ENCODE data around the gene TMBIM1. TPM values are rescaled to one million over a fixed set of nuclear protein-coding genes. Genes with fewer than 3 reads are reported as not detected.

The TMBIM1 gene
- total and polyA plus RNA-seq, 9 of the 15 experiments (the other 6 are each of a cell fraction or from before 2014, with no cell fraction given) = 14.2 to 105 (median 47.0) TPM

DNA sequence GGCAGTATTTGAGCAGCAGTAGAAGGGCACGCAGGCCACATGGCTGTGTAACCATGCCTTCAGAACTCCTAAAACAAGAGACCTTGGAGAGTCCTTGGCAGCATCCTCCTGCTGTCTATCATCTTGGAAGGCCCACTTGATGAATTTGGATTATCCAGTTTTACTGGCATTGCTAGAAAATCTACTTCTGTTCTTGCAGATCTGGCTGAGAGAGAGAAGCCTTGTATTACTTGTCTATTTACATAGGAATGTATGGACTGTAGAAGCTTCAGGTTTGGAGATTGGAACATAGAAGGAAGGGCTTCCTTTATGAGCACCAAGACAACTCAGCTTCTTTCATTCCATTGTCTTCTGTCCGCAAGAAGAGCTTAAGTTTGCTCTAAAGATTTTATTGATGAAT lies 47.6 kb downstream of the TMBIM1 start:
- CTCF ChIA-PET (ENCODE audit: low intra/inter-chr PET ratio) = no interaction called here
- FAIRE-seq = no peak

More for the DNA sequence above, 47.6 kb downstream of the TMBIM1 start:
- no peak overlapping the region for H3K27ac ChIP-seq (ENCODE audit: extremely low read depth, low read depth, low read length)
- no peaks in the 10 kb centered on the region for H3K4me1 ChIP-seq (replicated peaks in 1 of 2; ENCODE audit: control insufficient read depth in 2 of 2, insufficient read depth in 2 of 2, low read length in 2 of 2)
- WGBS (ENCODE audit: insufficient coverage, low coverage, missing lambda C conversion rate) = 100% methylated on average over 1 of the region's 2 CpGs
- H3K4me3 ChIP-seq = no peak overlapping the region
- H4K20me1 ChIP-seq (replicated peaks; ENCODE audit: control insufficient read depth, insufficient read depth, low read length) = no peaks in the 10 kb centered on the region
- H3K27me3 ChIP-seq (ENCODE audit: control insufficient read depth in 2 of 2, insufficient read depth in 2 of 2, low read length in 2 of 2) = no peaks in the 10 kb centered on the region
- no peak for DNase-seq (ENCODE audit: extremely low read depth in 1 of 4, low spot score in 3 of 4)
- no peak for ATAC-seq
- no peaks in the 10 kb centered on the region for H3K9me1 ChIP-seq (ENCODE audit: control insufficient read depth, insufficient read depth, low read length)
- TF ChIP-seq TARDBP (IDR thresholded peaks at IDR 0.05) (no peak), ZSCAN29 (IDR thresholded peaks at IDR 0.05) (no peak), HLTF (IDR thresholded peaks at IDR 0.05) (no peak), NFE2L1 (tag; IDR thresholded peaks at IDR 0.05; ENCODE audit: borderline replicate concordance, low read depth) (no peak), NR4A1 (CRISPR knock-in tag; IDR thresholded peaks at IDR 0.05) (no peak), NR4A1 (tag; IDR thresholded peaks at IDR 0.05) (no peak), ZNF561 (CRISPR knock-in tag; conservative IDR thresholded peaks at IDR 0.05) (no peak), EP400 (IDR thresholded peaks at IDR 0.05) (no peak), SP2 (IDR thresholded peaks at IDR 0.05; ENCODE audit: extremely low read depth, low read depth, low read length, poor library complexity, severe bottlenecking) (no peak), KAT8 (IDR thresholded peaks at IDR 0.05; ENCODE audit: low read depth) (no peak), ZFP1 (CRISPR knock-in tag; IDR thresholded peaks at IDR 0.05) (no peak), SMARCE1 (IDR thresholded peaks at IDR 0.05) (no peak), CBX5 (IDR thresholded peaks at IDR 0.05; ENCODE audit: borderline replicate concordance, low read depth) (no peak)
- TF ChIP-seq, protein P1, sequence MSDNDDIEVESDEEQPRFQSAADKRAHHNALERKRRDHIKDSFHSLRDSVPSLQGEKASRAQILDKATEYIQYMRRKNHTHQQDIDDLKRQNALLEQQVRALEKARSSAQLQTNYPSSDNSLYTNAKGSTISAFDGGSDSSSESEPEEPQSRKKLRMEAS (CRISPR knock-in tag; IDR thresholded peaks at IDR 0.05) = no peak
- TF ChIP-seq, protein P2, sequence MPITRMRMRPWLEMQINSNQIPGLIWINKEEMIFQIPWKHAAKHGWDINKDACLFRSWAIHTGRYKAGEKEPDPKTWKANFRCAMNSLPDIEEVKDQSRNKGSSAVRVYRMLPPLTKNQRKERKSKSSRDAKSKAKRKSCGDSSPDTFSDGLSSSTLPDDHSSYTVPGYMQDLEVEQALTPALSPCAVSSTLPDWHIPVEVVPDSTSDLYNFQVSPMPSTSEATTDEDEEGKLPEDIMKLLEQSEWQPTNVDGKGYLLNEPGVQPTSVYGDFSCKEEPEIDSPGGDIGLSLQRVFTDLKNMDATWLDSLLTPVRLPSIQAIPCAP (CRISPR knock-in tag; IDR thresholded peaks at IDR 0.05; ENCODE audit: borderline replicate concordance) = no peak
- TF ChIP-seq, protein P3, sequence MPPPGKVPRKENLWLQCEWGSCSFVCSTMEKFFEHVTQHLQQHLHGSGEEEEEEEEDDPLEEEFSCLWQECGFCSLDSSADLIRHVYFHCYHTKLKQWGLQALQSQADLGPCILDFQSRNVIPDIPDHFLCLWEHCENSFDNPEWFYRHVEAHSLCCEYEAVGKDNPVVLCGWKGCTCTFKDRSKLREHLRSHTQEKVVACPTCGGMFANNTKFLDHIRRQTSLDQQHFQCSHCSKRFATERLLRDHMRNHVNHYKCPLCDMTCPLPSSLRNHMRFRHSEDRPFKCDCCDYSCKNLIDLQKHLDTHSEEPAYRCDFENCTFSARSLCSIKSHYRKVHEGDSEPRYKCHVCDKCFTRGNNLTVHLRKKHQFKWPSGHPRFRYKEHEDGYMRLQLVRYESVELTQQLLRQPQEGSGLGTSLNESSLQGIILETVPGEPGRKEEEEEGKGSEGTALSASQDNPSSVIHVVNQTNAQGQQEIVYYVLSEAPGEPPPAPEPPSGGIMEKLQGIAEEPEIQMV (tag; conservative IDR thresholded peaks at IDR 0.05; ENCODE audit: low read depth) = no peak
- TF ChIP-seq, protein P4, sequence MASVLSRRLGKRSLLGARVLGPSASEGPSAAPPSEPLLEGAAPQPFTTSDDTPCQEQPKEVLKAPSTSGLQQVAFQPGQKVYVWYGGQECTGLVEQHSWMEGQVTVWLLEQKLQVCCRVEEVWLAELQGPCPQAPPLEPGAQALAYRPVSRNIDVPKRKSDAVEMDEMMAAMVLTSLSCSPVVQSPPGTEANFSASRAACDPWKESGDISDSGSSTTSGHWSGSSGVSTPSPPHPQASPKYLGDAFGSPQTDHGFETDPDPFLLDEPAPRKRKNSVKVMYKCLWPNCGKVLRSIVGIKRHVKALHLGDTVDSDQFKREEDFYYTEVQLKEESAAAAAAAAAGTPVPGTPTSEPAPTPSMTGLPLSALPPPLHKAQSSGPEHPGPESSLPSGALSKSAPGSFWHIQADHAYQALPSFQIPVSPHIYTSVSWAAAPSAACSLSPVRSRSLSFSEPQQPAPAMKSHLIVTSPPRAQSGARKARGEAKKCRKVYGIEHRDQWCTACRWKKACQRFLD (CRISPR knock-in tag; IDR thresholded peaks at IDR 0.05) = no peak
- H3K4me2 ChIP-seq (ENCODE audit: insufficient read depth, low read length) = no peak overlapping the region
- intact Hi-C loops (cut with micrococcal nuclease) (no loop called here), in situ Hi-C loops (cut with MboI) (no loop called here)
- no TSS peak for BruUV-seq (replicated peaks)
- POLR2A ChIA-PET = interaction anchor here (0.6 to 1.1 kb wide), 2 partner anchors 15 to 16 kb away, joined by 3 read pairs; no protein-coding TSS in a partner anchor
- no peak overlapping the region for H3K9ac ChIP-seq (ENCODE audit: insufficient read depth in 1 of 2, low read depth in 2 of 2, low read length in 2 of 2)
- no peaks in the 10 kb centered on the region for H3K9me3 ChIP-seq (replicated peaks; ENCODE audit: control insufficient read depth, insufficient read depth, low read depth, low read length)
- H3K36me3 ChIP-seq (ENCODE audit: control insufficient read depth, insufficient read depth, low read length) = peaks cover 73% of the 10 kb centered on the region
- no peaks in the 10 kb centered on the region for H3K79me2 ChIP-seq (ENCODE audit: control insufficient read depth, insufficient read depth, low read length)
- H2AFZ ChIP-seq (ENCODE audit: low read depth, low read length) = no peak overlapping the region
